Ectodermal cell (in vitro differentiated cells): Measurements from ENCODE around the gene CABP1.
"Not testable (repeated sequence)": the region's sequence is repeated elsewhere in the genome, so short reads cannot be mapped to it uniquely, and the experiment has no call there.

ENCODE experiments used
- H3K27ac ChIP-seq: 2 replicates; pipeline ENCODE4 v1.7.0; 2013; ENCODE audit warnings: mild to moderate bottlenecking, low read depth, low read length; ENCODE audit not compliant: insufficient read depth, poor library complexity, severe bottlenecking
- H3K27me3 ChIP-seq: 2 replicates; pipeline ENCODE4 v1.7.0; 2013; ENCODE audit warnings: mild to moderate bottlenecking, low read length; ENCODE audit not compliant: insufficient read depth, control insufficient read depth, poor library complexity, severe bottlenecking
- H3K36me3 ChIP-seq: one replicate; pipeline ENCODE4 v1.7.0; 2013; ENCODE audit warnings: low read length; ENCODE audit not compliant: control insufficient read depth, insufficient read depth
- H3K4me1 ChIP-seq: one replicate; pipeline ENCODE4 v1.7.0; 2013; ENCODE audit warnings: low read length; ENCODE audit not compliant: control insufficient read depth, insufficient read depth
- H3K4me3 ChIP-seq: 2 replicates; pipeline ENCODE4 v1.7.0; 2013; ENCODE audit warnings: low read depth, low read length, control low read depth; ENCODE audit not compliant: insufficient read depth
- H3K9me3 ChIP-seq: 2 replicates; pipeline ENCODE4 v1.7.0; 2013; ENCODE audit warnings: mild to moderate bottlenecking, low read length, moderate library complexity; ENCODE audit not compliant: control insufficient read depth
- WGBS, 2 experiments: methylation state at CpG; one replicate each; pipeline ENCODE4 v1.1.7; 2013; ENCODE audit warnings: missing lambda C conversion rate in 2 of 2; 5-methylcytosine and 5-hydroxymethylcytosine counted together

CABP1 gene

DNA sequence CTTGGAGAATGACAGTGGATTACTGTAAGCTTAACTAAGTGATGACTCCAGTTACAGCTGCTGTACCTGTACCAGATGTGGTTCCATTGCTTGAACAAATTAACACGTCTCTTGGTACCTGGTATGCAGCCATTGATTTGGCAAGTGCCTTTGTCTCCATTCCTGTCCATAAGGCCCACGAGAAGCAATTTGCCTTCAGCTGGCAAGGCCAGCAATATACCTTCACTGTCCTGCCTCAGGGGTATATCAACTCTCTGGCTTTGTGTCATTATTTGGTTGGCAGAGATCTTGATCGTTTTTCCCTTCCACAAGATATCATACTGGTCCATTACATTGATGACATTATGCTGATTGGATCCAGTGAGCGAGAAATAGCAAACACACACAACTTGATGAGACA, 29.9 kb upstream of the CABP1 start:
- WGBS, 2 experiments = 88 to 95% methylated on average over 4 of the region's 4 CpGs
- no peaks in the 10 kb centered on the region for H3K9me3 ChIP-seq
- H3K4me3 ChIP-seq = no peak overlapping the region

DNA sequence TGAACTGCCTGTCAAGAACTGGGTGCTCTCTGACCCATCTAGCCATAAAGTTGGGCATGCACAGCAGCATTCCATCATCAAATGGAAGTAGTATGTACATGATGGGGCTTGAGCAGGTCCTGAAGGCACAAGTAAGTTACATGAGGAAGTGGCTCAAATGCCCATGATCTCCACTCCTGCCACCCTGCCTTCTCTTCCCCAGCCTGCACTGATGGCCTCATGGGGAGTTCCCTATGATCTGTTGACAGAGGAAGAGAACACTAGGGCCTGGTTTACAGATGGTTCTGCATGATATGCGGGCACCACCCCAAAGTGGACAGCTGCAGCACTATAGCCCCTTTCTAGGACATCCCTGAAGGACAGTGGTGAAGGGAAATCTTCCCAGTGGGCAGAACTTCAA, 28.9 kb upstream of the CABP1 start:
- not testable (repeated sequence) for H3K36me3 ChIP-seq, H3K27ac ChIP-seq, H3K27me3 ChIP-seq, H3K4me3 ChIP-seq, H3K4me1 ChIP-seq, H3K9me3 ChIP-seq
- 84 to 96% methylated on average over 1 of the region's 1 CpG for WGBS, 2 experiments

More for the DNA sequence above, 29.9 kb upstream of the CABP1 start:
- H3K36me3 ChIP-seq = no peaks in the 10 kb centered on the region
- H3K27ac ChIP-seq = no peak overlapping the region
- H3K4me1 ChIP-seq = no peaks in the 10 kb centered on the region
- no peaks in the 10 kb centered on the region for H3K27me3 ChIP-seq

DNA sequence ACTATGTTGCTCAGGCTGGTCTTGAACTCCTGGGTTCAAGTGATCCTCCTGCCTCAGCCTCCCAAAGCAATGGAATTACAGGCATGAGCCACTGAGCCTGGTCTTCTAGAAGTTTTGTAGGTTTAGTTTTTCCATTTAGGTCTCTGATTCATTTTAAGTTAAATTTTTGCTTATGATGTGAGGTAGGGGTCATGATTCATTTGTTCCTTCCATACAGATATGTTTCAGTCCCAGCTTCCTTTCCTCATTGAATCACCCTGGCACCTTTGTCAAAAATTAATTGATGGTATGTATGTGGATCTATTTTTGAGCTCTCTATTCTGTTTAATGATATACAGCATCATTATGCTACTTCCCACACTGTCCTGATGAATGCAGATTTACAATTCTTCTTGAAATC, 25.6 kb upstream of the CABP1 start:
- Histone ChIP-seq H3K4me1 (no peaks in the 10 kb centered on the region), H3K36me3 (no peaks in the 10 kb centered on the region), H3K4me3 (no peak overlapping the region), H3K27me3 (no peaks in the 10 kb centered on the region), H3K9me3 (no peaks in the 10 kb centered on the region), H3K27ac (no peak overlapping the region)

DNA sequence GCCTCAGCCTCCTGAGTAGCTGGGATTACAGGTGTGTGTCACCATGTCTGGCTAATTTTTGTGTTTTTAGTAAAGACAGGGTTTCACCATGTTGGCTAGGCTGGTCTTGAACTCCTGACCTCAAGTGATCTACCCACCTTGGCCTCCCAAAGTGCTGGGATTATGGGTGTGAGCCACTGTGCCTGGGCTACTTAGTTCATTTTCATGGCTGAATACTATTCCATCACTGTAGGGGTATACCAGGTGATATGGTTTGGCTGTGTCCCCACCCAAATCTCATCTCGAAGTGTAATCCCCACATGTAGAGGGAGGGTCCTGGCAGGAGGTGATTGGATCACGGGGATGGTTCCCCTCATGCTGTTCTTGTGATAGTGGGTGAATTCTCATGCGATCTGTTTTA, 23.2 kb upstream of the CABP1 start:
- H3K27ac ChIP-seq, H3K9me3 ChIP-seq, H3K4me3 ChIP-seq, H3K36me3 ChIP-seq, H3K4me1 ChIP-seq, H3K27me3 ChIP-seq: not testable (repeated sequence)
- WGBS, 2 experiments = 90 to 95% methylated on average over 3 of the region's 3 CpGs

- not testable (repeated sequence) for H3K36me3 ChIP-seq, H3K27me3 ChIP-seq, H3K4me3 ChIP-seq, H3K9me3 ChIP-seq, H3K27ac ChIP-seq, H3K4me1 ChIP-seq
- WGBS, 2 experiments = 80 to 85% methylated on average over 4 of the region's 4 CpGs
Observed at GRCh38 chr12:120617767-120618166, 22.7 kb upstream of the CABP1 start.

DNA sequence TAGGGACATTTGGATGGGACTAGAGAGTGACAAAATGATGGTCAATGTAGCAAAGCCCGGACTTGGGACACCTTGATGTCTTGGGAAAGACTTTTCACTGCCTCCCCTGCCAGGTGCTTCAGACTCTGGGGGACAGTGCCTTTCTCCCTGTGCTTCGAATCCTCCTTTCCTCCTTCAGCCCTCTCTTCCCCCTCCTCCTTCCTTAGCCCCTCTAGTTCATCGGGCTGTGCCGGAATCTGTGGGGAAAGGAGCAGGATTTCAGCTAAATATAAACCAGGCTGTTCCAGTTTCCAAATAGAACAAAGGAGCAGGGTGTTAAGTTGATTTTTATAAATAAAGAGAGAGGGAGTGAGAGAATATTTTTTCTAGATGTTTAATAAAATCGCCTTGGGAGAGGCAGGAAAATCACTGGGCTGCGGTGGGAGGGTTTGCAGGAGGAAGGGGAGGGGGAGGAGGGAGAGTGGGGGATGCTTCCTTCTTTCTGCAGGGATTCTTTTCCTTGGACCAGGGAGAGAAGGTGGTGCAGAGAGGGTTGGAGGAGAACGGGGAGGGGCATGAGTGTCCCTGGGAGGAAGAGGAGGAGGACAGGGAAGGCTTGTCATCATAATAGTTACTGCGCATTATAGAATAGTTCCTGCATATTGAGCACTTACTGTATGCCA, 21.3 kb upstream of the CABP1 start:
- H3K4me1 ChIP-seq = no peaks in the 10 kb centered on the region
- no peaks in the 10 kb centered on the region for H3K36me3 ChIP-seq
- no peak overlapping the region for H3K4me3 ChIP-seq
- no peaks in the 10 kb centered on the region for H3K9me3 ChIP-seq
- H3K27ac ChIP-seq = no peak overlapping the region
- WGBS, 2 experiments = 32 to 40% methylated on average over 8 of the region's 8 CpGs
- no peaks in the 10 kb centered on the region for H3K27me3 ChIP-seq

GRCh38 chr12:120620624-120621023, 19.8 kb upstream of the CABP1 start:
- Histone ChIP-seq H3K27ac (no peak overlapping the region), H3K9me3 (no peaks in the 10 kb centered on the region), H3K27me3 (no peaks in the 10 kb centered on the region), H3K4me3 (no peak overlapping the region), H3K4me1 (no peaks in the 10 kb centered on the region), H3K36me3 (no peaks in the 10 kb centered on the region)
- 86 to 87% methylated on average over 2 of the region's 2 CpGs for WGBS, 2 experiments

DNA sequence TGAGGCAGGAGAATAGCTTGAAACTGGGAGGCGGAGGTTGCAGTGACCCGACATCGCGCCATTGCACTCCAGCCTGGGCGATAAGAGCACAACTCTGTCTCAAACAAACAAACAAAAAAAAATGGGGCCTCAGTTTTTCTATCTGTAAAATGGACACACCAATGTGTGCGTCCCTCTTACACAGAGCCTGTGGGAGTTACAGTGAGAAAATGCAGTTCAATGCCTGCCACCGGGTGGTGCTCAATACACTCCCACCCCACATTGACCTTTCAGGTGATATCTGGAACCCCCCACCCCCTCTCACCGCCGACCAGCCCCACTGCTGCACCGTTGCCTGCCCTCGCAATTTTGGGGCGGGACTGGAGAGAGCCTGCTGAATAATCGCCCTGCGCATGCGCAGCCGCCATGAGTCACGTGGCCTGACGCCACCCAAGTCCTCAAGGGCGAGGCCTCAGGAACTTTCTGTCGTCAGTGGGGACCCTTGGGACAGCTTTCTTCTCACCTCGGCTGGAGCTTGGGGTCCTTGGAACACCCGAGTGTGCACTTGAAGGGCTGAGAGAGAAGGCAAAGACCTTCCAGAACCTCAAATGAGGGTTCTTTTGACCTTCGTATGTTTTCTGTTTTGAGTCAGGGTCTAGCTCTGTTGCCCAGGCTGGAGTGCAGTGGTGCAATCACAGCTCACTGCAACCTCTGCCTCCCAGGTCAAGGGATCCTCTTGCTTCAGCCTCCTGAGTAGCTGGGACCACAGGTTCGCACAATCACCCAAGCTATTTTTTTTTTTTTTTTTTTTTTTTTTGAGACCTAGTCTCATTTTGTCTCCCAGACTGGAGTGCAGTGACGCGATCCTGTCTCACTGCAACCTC, 14.6 kb upstream of the CABP1 start:
- H3K27ac ChIP-seq = no peak overlapping the region
- H3K4me1 ChIP-seq = no peaks in the 10 kb centered on the region
- no peak overlapping the region for H3K4me3 ChIP-seq
- no peaks in the 10 kb centered on the region for H3K36me3 ChIP-seq
- H3K27me3 ChIP-seq = no peaks in the 10 kb centered on the region
- 88 to 91% methylated on average over 26 of the region's 26 CpGs for WGBS, 2 experiments
- no peaks in the 10 kb centered on the region for H3K9me3 ChIP-seq

- Histone ChIP-seq H3K36me3 (no peaks in the 10 kb centered on the region), H3K4me1 (no peaks in the 10 kb centered on the region), H3K9me3 (no peaks in the 10 kb centered on the region), H3K4me3 (no peak overlapping the region), H3K27ac (no peak overlapping the region), H3K27me3 (no peaks in the 10 kb centered on the region)
- 25 to 29% methylated on average over 4 of the region's 4 CpGs for WGBS, 2 experiments
Observed at GRCh38 chr12:120628919-120629318, 11.5 kb upstream of the CABP1 start.

DNA sequence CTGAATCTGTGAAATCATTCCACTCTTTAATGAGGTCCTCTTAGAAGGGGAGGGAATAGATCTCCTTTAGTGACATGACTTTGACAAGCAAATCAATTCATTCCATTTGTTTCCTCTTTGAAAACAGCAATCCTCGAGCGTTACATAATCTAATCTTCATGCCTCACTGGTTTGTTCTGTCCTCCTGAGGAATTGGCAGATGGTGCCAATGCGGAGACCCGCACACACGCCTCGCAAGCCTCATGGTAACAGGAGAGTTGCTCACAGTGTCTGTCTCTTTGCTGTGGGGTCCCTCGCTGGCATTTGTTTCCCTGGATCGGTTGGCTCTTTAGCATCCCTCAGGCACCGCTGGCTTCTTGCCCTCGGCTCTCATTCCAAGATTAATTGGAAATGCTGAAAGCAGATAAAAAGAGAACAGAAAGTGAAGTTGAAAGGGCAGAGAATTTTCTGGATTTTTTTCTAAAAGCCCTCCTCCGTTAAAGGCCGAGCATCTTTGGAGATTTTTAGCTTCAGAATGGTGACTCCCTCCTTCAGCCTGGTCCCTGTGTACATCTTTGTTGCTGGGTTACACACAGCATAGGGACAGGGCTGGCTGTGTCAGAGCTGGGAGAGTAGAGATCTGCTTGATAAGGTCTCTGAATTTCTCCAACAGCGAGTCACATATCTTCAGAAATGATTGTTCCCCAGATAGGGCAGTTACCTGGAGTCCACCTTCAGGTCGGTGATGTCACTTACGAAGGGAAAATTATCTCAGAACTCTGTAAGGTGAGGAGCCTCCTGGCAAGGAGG, 10.1 kb upstream of the CABP1 start:
- 92 to 94% methylated on average over 15 of the region's 15 CpGs for WGBS, 2 experiments

More for the DNA sequence above, 10.1 kb upstream of the CABP1 start:
- Histone ChIP-seq H3K4me3 (no peak overlapping the region), H3K9me3 (no peaks in the 10 kb centered on the region), H3K4me1 (no peaks in the 10 kb centered on the region), H3K36me3 (no peaks in the 10 kb centered on the region), H3K27ac (no peak overlapping the region), H3K27me3 (no peaks in the 10 kb centered on the region)
